ENCODE data around the gene ARL4A. TPM values are rescaled to one million over a fixed set of nuclear protein-coding genes. Genes with fewer than 3 reads are reported as not detected.

Gene ARL4A
- total RNA-seq (10 to 100 TPM; 11.6 to 12.9 TPM), polyA plus RNA-seq (100 to 1,000 TPM in 1 of 2 donors, 10 to 100 TPM in 1; 58.1 to 101 TPM)

GRCh38 chr7:12686891-12687717, at the start of gene ARL4A:
ARL4A (plus strand) TSS chr7:12687633; CDS start chr7:12688255, 622 bp downstream.
- Mint-ChIP-seq H3K4me1 (peaks cover 24 to 57% (median 36%) of the 10 kb centered on the region in 4 donors), H3K9me3 (no peaks in the 10 kb centered on the region), H3K4me3 (peak within 1 kb of the TSS; percentile 94 to 100 (median 96)), H3K36me3 (peaks cover 0 to 17% of the 10 kb centered on the region in 2 donors), H3K27ac (peak within 1 kb of the TSS; percentile 91 to 99 (median 97)), H3K27me3 (no peaks in the 10 kb centered on the region)
- CTCF ChIA-PET (ENCODE audit: partially characterized antibody) = interaction anchor here (0.6 to 7.0 kb wide), 32 partner anchors 10 to 1770 kb away, joined by 3 to 86 read pairs (median 5); no protein-coding TSS in a partner anchor
- no peaks in the 10 kb centered on the region for H3K36me3 ChIP-seq (ENCODE audit: insufficient read depth, low read length)
- intact Hi-C loops (cut with micrococcal nuclease) = loop anchor here (1.0 to 10.0 kb wide), 10 partner anchors 12 to 1746 kb away; partner anchors contain the start of gene TMEM106B
- H3K27ac ChIP-seq (ENCODE audit: low read depth, low read length) = peak within 1 kb of the TSS; percentile 94
- peaks cover 21% of the 10 kb centered on the region for H3K4me1 ChIP-seq (ENCODE audit: insufficient read depth, low read length)
- no peaks in the 10 kb centered on the region for H3K9me3 ChIP-seq (ENCODE audit: control insufficient read depth in 1 of 2, low read length in 2 of 2)
- H3K27me3 ChIP-seq (ENCODE audit: insufficient read depth, low read length) = no peaks in the 10 kb centered on the region
- peak within 1 kb of the TSS; percentile 61 to 89 for H3K4me3 ChIP-seq (ENCODE audit: low read length in 2 of 2)
- POLR2A ChIA-PET (ENCODE audit: partially characterized antibody) = interaction anchor here (0.9 to 3.1 kb wide), 17 partner anchors 9 to 1747 kb away, joined by 3 to 33 read pairs (median 4); partner anchors contain the start of gene TMEM106B
- peak; percentile 86 to 90 (median 88) for DNase-seq

- no peak overlapping the region for H3K27ac ChIP-seq (ENCODE audit: low read depth, low read length)
- no peaks in the 10 kb centered on the region for H3K36me3 Mint-ChIP-seq
- peaks cover 14 to 34% (median 25%) of the 10 kb centered on the region in 4 donors for H3K4me1 Mint-ChIP-seq
- H3K4me3 ChIP-seq (ENCODE audit: low read length in 2 of 2) = no peak overlapping the region
- peak overlapping the region; percentile 57 to 92 (median 82) for H3K27ac Mint-ChIP-seq
- ChIA-PET CTCF (ENCODE audit: partially characterized antibody) (interaction anchor here (0.7 to 2.0 kb wide), 11 partner anchors 10 to 629 kb away, joined by 3 to 11 read pairs (median 3); no protein-coding TSS in a partner anchor), POLR2A (ENCODE audit: partially characterized antibody) (interaction anchor here (0.9 kb wide), 1 partner anchor 48 kb away, joined by 4 read pairs; no protein-coding TSS in a partner anchor)
- DNase-seq = peak in 2 of 5 donors; percentile 3 to 15
- no peaks in the 10 kb centered on the region for H3K9me3 Mint-ChIP-seq
- H3K9me3 ChIP-seq (ENCODE audit: control insufficient read depth in 1 of 2, low read length in 2 of 2) = no peaks in the 10 kb centered on the region
- H3K36me3 ChIP-seq (ENCODE audit: insufficient read depth, low read length) = no peaks in the 10 kb centered on the region
- H3K4me3 Mint-ChIP-seq = peak overlapping the region; percentile 16 to 85 (median 63)
- intact Hi-C loops (cut with micrococcal nuclease) = loop anchor here (5.0 kb wide), 2 partner anchors 111 to 236 kb away; partner anchors contain the start of gene VWDE
- H3K27me3 Mint-ChIP-seq = peaks cover 0 to 2% of the 10 kb centered on the region in 2 donors
- peaks cover 17% of the 10 kb centered on the region for H3K4me1 ChIP-seq (ENCODE audit: insufficient read depth, low read length)
- no peaks in the 10 kb centered on the region for H3K27me3 ChIP-seq (ENCODE audit: insufficient read depth, low read length)
Measured at GRCh38 chr7:12637819-12638592, 49.4 kb upstream of the ARL4A start.

GRCh38 chr7:12638851-12639456, 48.5 kb upstream of the ARL4A start:
- POLR2A ChIA-PET (ENCODE audit: partially characterized antibody) = interaction anchor here (0.9 kb wide), 1 partner anchor 47 kb away, joined by 4 read pairs; no protein-coding TSS in a partner anchor
- no peaks in the 10 kb centered on the region for H3K36me3 Mint-ChIP-seq
- Histone ChIP-seq H3K36me3 (ENCODE audit: insufficient read depth, low read length) (no peaks in the 10 kb centered on the region), H3K4me1 (ENCODE audit: insufficient read depth, low read length) (peaks cover 17% of the 10 kb centered on the region), H3K9me3 (ENCODE audit: control insufficient read depth in 1 of 2, low read length in 2 of 2) (no peaks in the 10 kb centered on the region), H3K4me3 (ENCODE audit: low read length in 2 of 2) (no peak overlapping the region), H3K27me3 (ENCODE audit: insufficient read depth, low read length) (no peaks in the 10 kb centered on the region), H3K27ac (ENCODE audit: low read depth, low read length) (no peak overlapping the region)
- H3K4me3 Mint-ChIP-seq = peak overlapping the region in 1 of 8 donors; percentile 22
- intact Hi-C loops (cut with micrococcal nuclease) = loop anchor here (1.0 to 5.0 kb wide), 5 partner anchors 47 to 1818 kb away; partner anchors contain the start of gene VWDE
- H3K9me3 Mint-ChIP-seq = no peaks in the 10 kb centered on the region
- H3K27ac Mint-ChIP-seq = no peak overlapping the region
- peak in 4 of 5 donors; percentile 47 to 59 (median 54) for DNase-seq
- H3K4me1 Mint-ChIP-seq = peaks cover 14 to 34% (median 20%) of the 10 kb centered on the region in 4 donors
- CTCF ChIA-PET (ENCODE audit: partially characterized antibody) = interaction anchor here (0.7 to 2.0 kb wide), 12 partner anchors 9 to 628 kb away, joined by 3 to 11 read pairs (median 3); no protein-coding TSS in a partner anchor
- peaks cover 0 to 2% of the 10 kb centered on the region in 2 donors for H3K27me3 Mint-ChIP-seq

- H3K27ac ChIP-seq (ENCODE audit: low read depth, low read length) = no peak overlapping the region
- Mint-ChIP-seq H3K4me1 (peaks cover 13 to 32% (median 18%) of the 10 kb centered on the region in 4 donors), H3K36me3 (no peaks in the 10 kb centered on the region), H3K27me3 (peaks cover 0 to under 1% of the 10 kb centered on the region in 2 donors), H3K9me3 (no peaks in the 10 kb centered on the region), H3K4me3 (no peak overlapping the region), H3K27ac (no peak overlapping the region)
- ChIA-PET POLR2A (ENCODE audit: partially characterized antibody) (no interaction called here), CTCF (ENCODE audit: partially characterized antibody) (interaction anchor here (0.9 to 1.6 kb wide), 5 partner anchors 35 to 622 kb away, joined by 3 to 9 read pairs (median 4); no protein-coding TSS in a partner anchor)
- intact Hi-C loops (cut with micrococcal nuclease) = no loop called here
- no peaks in the 10 kb centered on the region for H3K27me3 ChIP-seq (ENCODE audit: insufficient read depth, low read length)
- no peak overlapping the region for H3K4me3 ChIP-seq (ENCODE audit: low read length in 2 of 2)
- H3K36me3 ChIP-seq (ENCODE audit: insufficient read depth, low read length) = no peaks in the 10 kb centered on the region
- DNase-seq = no peak
- peaks cover 17% of the 10 kb centered on the region for H3K4me1 ChIP-seq (ENCODE audit: insufficient read depth, low read length)
- no peaks in the 10 kb centered on the region for H3K9me3 ChIP-seq (ENCODE audit: control insufficient read depth in 1 of 2, low read length in 2 of 2)
Measured at GRCh38 chr7:12640299-12641096, 46.9 kb upstream of the ARL4A start.

- H3K4me3 ChIP-seq (ENCODE audit: low read length in 2 of 2) = no peak overlapping the region
- no peak for DNase-seq
- H3K36me3 Mint-ChIP-seq = no peaks in the 10 kb centered on the region
- ChIA-PET CTCF (ENCODE audit: partially characterized antibody) (interaction anchor here (0.9 to 1.6 kb wide), 5 partner anchors 34 to 621 kb away, joined by 3 to 9 read pairs (median 4); no protein-coding TSS in a partner anchor), POLR2A (ENCODE audit: partially characterized antibody) (no interaction called here)
- H3K9me3 ChIP-seq (ENCODE audit: control insufficient read depth in 1 of 2, low read length in 2 of 2) = no peaks in the 10 kb centered on the region
- H3K4me1 ChIP-seq (ENCODE audit: insufficient read depth, low read length) = peaks cover 14% of the 10 kb centered on the region
- H3K9me3 Mint-ChIP-seq = no peaks in the 10 kb centered on the region
- H3K27me3 ChIP-seq (ENCODE audit: insufficient read depth, low read length) = no peaks in the 10 kb centered on the region
- intact Hi-C loops (cut with micrococcal nuclease) = no loop called here
- H3K4me1 Mint-ChIP-seq = peaks cover 10 to 25% (median 13%) of the 10 kb centered on the region in 4 donors
- no peak overlapping the region for H3K4me3 Mint-ChIP-seq
- H3K27ac Mint-ChIP-seq = no peak overlapping the region
- peaks cover 0 to 2% of the 10 kb centered on the region in 2 donors for H3K27me3 Mint-ChIP-seq
- H3K36me3 ChIP-seq (ENCODE audit: insufficient read depth, low read length) = no peaks in the 10 kb centered on the region
- no peak overlapping the region for H3K27ac ChIP-seq (ENCODE audit: low read depth, low read length)
Measured at GRCh38 chr7:12641196-12641595, 46.2 kb upstream of the ARL4A start.

- Histone ChIP-seq H3K36me3 (ENCODE audit: insufficient read depth, low read length) (no peaks in the 10 kb centered on the region), H3K27ac (ENCODE audit: low read depth, low read length) (no peak overlapping the region), H3K4me3 (ENCODE audit: low read length in 2 of 2) (no peak overlapping the region), H3K27me3 (ENCODE audit: insufficient read depth, low read length) (no peaks in the 10 kb centered on the region), H3K4me1 (ENCODE audit: insufficient read depth, low read length) (peaks cover 9% of the 10 kb centered on the region), H3K9me3 (ENCODE audit: control insufficient read depth in 1 of 2, low read length in 2 of 2) (no peaks in the 10 kb centered on the region)
- intact Hi-C loops (cut with micrococcal nuclease) = no loop called here
- no peak for DNase-seq
- no peak overlapping the region for H3K4me3 Mint-ChIP-seq
- peaks cover 6 to 15% (median 6%) of the 10 kb centered on the region in 4 donors for H3K4me1 Mint-ChIP-seq
- ChIA-PET CTCF (ENCODE audit: partially characterized antibody) (no interaction called here), POLR2A (ENCODE audit: partially characterized antibody) (no interaction called here)
- H3K27me3 Mint-ChIP-seq = peaks cover 0 to 2% of the 10 kb centered on the region in 2 donors
- H3K36me3 Mint-ChIP-seq = no peaks in the 10 kb centered on the region
- H3K27ac Mint-ChIP-seq = no peak overlapping the region
- no peaks in the 10 kb centered on the region for H3K9me3 Mint-ChIP-seq
Measured at GRCh38 chr7:12642508-12642907, 44.9 kb upstream of the ARL4A start.

Measured in CD4-positive, alpha-beta memory T cell (primary cell).